ENCODE results near the gene KCP.

KCP gene

DNA sequence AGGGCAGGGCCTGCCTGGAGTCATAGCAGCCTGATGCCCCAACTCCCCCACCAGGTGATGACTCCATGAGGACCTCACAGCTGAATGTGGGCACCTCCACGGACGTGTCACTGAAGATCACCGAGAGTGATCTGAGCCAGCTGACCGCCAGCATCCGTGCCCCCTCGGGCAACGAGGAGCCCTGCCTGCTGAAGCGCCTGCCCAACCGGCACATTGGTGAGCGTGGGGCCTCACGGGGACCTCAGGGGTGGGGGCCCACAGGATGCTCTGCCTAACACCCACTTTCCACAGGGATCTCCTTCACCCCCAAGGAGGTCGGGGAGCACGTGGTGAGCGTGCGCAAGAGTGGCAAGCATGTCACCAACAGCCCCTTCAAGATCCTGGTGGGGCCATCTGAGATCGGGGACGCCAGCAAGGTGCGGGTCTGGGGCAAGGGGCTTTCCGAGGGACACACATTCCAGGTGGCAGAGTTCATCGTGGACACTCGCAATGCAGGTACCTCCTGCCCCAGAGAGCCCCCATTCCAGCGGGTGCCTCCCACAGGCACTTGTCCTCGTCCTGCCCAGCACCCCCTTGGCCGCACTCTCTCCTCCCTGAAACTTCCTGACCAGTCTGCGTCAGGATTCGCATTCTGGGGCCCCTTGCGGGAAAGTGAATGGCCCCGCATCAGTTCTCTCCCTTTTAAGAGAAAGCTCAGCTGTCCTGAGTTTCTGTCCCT, 57.8 kb downstream of the KCP start:
- DNase-seq = no peak

DNA sequence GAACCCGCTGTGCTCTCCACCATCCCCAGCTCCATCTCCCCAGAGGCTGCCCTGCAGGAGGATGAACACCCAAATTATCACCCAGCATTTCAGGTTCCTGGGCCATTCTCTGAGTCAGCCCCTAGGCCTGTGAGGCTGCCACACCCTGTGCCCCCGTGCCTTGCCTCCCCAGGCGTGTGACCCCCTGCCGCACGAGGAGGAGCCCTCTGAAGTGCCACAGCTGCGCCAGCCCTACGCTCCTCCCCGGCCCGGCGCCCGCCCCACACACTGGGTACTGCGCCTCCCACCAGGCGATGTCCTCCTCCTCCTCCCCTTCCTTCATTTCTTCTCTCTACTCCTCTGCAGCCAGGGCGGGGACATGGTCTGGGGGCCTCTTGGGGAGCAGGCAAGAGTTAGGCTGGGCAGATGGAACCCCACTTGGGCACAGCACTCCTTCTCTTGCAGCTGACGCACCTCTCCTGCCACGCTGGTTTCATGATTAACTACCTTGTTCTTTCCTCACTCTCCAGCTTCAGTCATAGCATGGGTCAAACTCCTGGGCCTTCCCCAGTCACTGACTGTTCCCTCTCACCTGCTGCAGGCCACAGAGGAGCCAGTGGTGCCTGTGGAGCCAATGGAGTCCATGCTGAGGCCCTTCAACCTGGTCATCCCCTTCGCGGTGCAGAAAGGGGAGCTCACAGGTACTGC, 60.6 kb downstream of the KCP start:
- no peak for DNase-seq

- no peak for DNase-seq
These were observed 61.4 kb downstream of the KCP start for GRCh38 chr7:128849156-128849515.

DNA sequence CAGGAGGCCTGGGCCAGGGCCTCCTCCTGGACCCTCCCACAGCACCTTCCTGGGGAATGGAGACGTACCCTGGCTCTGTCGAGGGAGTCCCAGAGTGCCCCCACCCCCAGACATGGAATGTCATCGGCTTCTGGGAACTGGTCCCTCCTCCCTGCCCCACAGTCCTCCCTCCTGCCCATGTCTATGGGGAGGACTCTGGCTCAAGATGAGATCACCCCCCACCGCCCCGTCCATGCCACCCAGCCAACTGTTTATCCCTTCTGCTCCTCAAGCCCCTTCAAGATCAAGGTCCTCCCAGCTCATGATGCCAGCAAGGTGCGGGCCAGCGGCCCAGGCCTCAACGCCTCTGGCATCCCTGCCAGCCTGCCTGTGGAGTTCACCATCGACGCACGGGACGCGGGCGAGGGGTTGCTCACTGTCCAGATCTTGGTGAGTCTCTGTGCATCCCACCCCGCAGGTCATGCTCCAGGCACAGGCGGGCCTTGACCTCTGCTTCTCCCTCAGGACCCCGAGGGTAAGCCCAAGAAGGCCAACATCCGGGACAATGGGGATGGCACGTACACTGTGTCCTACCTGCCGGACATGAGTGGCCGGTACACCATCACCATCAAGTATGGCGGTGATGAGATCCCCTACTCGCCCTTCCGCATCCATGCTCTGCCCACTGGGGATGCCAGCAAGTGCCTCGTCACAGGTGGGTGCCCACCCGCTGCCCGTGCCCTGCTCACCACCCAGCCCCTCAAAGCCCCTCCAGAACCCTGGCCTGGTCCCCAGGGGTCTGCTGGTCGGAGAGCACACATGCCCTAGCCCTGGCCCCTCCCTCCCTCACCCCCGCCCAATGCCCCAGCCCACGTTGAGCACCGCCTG, 62.0 kb downstream of the KCP start:
- DNase-seq = no peak

DNA sequence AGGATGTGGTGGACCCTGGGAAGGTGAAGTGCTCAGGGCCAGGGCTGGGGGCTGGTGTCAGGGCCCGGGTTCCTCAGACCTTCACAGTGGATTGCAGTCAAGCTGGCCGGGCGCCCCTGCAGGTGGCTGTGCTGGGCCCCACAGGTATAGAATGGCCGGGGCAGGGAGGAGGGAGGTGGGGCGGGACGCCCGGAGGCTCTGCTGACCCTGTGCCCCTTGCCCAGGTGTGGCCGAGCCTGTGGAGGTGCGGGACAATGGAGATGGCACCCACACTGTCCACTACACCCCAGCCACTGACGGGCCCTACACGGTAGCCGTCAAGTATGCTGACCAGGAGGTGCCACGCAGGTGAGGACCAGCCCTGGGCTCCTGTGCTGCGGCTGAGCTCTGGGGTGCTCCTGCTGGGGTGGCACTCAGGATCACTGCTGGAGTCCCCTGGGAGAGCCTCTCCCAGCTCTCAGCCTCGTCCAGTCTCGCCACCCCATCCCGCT, 62.7 kb downstream of the KCP start:
- no peak for DNase-seq

GRCh38 chr7:128846781-128847444, 63.6 kb downstream of the KCP start:
- DNase-seq = no peak

GRCh38 chr7:128845987-128846386, 64.5 kb downstream of the KCP start:
- DNase-seq = no peak

GRCh38 chr7:128845475-128845874, 65.0 kb downstream of the KCP start:
- no peak for DNase-seq

GRCh38 chr7:128844777-128845311, 65.7 kb downstream of the KCP start:
- DNase-seq = no peak

GRCh38 chr7:128843938-128844621, 66.4 kb downstream of the KCP start:
- DNase-seq = no peak

DNA sequence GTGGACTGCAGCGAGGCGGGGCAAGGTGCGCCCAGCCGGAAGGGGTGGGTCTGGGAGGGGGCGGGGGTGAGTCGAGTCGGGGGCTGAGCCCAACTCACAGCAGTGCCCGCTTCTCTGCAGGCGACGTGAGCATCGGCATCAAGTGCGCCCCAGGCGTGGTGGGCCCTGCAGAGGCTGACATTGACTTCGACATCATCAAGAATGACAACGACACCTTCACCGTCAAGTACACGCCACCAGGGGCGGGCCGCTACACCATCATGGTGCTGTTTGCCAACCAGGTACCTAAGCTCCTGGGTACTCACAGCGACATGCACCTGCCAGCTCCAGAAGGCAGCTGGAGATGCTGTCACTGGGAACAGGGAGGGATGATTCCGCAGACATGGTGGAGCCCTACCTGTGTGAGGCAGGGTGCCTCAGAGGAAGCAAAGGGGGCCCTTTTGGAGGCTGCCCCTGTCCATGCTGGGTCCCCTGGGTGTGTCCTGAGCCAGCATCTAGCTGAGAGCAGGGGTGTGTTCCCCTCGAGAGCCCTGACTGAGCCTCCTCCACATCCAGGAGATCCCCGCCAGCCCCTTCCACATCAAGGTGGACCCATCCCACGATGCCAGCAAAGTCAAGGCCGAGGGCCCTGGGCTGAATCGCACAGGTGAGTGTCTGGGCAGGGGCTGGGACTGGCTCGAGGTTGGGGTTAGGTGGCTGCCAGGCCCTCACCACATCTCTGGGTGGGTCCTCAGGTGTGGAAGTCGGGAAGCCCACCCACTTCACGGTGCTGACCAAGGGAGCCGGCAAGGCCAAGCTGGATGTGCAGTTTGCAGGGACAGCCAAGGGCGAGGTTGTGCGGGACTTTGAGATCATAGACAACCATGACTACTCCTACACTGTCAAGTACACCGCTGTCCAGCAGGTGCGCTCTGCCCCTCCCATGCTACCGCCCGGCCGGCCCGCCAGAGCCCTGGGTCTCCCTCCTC, 67.6 kb downstream of the KCP start:
- no peak for DNase-seq

DNA sequence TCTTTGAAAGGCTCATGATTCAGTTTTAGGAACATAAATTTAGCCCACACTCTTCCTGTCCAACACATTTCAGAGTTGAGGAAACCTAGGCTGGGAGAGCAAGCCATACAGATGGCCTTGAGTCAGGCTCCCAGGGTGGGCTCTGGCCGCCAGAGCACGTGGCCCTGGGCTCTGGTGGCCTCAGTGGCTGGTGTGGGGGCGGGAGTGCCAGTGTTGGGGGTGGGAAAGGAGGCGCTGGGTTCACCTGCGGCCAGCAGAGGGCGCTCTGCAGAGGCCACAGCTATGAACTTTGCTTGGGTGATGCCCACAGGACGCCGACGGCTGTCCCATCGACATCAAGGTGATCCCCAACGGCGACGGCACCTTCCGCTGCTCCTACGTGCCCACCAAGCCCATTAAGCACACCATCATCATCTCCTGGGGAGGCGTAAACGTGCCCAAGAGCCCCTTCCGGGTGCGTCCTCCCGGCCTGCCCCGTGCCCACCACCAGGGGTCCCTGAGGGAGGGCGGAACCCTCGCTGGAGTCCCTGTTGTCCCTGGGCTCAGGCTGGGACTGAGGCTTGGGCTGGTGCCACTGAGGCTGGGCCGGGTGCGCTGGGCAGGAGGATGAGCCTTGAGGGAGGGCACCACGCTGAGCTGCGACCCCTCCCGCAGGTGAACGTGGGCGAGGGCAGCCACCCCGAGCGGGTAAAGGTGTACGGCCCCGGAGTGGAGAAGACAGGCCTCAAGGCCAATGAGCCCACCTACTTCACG, 68.4 kb downstream of the KCP start:
- no peak for DNase-seq

GRCh38 chr7:128841171-128841690, 69.3 kb downstream of the KCP start:
- DNase-seq = no peak

- no peak for DNase-seq
These were observed 70.0 kb downstream of the KCP start for GRCh38 chr7:128840326-128841170.

DNA sequence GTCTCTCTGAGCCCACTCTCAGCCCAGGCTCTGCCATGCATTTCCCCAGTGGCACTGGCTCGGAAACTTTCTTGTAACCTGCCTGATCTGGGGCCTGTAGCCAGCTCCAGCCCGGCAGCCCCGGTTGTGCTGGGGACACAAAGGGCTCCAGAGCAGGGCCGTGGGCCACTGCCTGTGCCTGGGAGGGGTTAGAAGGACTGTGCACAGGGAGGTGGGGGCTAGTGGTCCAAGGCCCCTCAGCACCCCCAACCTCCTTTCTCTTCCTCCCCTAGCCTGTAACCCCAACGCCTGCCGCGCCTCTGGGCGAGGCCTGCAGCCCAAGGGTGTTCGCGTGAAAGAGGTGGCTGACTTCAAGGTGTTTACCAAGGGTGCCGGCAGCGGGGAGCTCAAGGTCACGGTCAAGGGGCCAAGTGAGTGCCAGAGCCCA, 70.7 kb downstream of the KCP start:
- DNase-seq = no peak

DNA sequence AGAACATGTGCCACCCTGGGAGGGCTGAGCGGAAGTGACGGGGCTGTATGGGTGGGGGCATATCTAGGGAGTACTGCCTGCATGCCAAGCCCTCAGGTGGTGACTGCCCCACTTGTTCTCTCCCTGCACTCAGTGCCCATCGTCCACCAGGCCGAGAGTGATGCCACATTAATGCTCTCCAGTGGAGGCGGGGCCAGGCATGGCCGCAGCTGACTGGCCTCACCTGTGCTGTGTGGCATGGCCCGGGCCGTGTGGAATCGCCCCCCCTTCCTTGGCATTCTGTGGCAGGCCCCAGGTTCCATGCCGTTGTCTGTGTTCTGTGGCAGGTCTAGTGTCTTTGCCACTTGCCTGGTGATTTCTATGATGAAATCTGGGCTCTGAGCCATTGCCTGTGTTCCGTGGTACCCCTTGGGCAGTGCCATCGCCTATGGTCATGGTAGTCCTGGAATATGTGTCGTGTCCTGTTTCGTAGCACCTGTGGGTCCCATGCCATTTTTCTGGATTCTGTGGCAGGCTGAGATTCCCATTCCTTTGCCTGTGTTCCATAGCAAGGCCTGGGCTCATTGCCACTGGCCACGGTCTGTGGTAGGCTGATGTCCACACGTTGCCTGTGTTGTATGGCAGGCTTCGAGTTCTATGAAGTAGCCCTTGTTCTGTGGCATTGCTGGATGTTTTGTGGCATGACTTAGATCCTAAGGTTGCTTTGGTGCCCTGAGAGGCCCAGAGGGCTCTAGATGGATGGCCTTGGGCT, 71.4 kb downstream of the KCP start:
- no peak for DNase-seq

DNA sequence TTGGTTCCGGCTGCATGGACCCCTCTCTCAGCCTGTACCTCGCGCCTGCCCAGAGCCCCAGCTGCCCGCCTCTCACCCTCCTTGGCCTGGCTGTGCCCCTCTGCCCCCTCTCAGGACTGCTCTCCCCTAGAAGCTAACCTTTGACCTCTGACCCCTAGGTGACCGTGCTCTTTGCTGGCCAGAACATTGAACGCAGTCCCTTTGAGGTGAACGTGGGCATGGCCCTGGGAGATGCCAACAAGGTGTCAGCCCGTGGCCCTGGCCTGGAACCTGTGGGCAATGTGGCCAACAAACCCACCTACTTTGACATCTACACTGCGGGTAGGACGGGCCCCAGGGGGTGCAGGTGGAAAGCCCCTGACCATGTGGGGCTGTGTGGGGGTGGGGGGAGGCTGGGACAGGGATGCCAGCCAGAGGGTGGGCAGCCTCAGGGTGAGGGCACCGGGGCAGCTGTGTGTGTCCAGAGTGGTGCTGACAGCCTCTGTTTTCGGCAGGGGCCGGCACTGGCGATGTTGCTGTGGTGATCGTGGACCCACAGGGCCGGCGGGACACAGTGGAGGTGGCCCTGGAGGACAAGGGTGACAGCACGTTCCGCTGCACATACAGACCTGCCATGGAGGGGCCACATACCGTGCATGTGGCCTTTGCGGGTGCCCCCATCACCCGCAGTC, 72.3 kb downstream of the KCP start:
- no peak for DNase-seq

DNA sequence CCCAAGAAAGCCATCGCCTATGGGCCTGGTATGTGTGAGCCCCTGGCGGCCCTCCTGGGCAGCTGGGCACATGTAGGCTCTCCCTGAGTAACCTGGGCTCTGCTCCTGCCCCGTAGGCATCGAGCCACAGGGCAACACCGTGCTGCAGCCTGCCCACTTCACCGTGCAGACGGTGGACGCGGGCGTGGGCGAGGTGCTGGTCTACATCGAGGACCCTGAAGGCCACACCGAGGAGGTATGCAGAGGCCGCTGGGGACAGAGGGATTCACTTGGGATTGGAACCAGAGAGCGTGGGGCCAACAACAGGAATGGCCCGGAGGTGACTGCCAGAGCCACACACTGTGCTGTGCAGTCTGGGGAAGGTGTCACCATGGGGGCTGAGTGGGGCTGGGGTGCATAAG, 73.0 kb downstream of the KCP start:
- DNase-seq = no peak
